GM19463 (cell line): ENCODE data around the gene C1QTNF7.

Experiments used
- ATAC-seq: cut with Tn5 transposase; IDR thresholded peaks from one replicate; pipeline ENCODE4 v1.9.1; 2021; ENCODE audit warnings: mild to moderate bottlenecking, moderate library complexity; ENCODE audit not compliant: unreplicated experiment

The C1QTNF7 gene

GRCh38 chr4:15413623-15414019, 14.2 kb upstream of the C1QTNF7 start:
- no peak for ATAC-seq

GRCh38 chr4:15414551-15415091, 13.2 kb upstream of the C1QTNF7 start:
- ATAC-seq, result no peak

GRCh38 chr4:15416357-15417232, 11.2 kb upstream of the C1QTNF7 start:
- ATAC-seq, result no peak

- ATAC-seq, result no peak
Observed at GRCh38 chr4:15417233-15417660, 10.6 kb upstream of the C1QTNF7 start.

GRCh38 chr4:15418956-15419355, 8.9 kb upstream of the C1QTNF7 start:
- no peak for ATAC-seq

GRCh38 chr4:15420642-15421041, 7.2 kb upstream of the C1QTNF7 start:
- ATAC-seq, result no peak

GRCh38 chr4:15423285-15423711, 4.5 kb upstream of the C1QTNF7 start:
- peak; percentile 50 for ATAC-seq

- ATAC-seq, result no peak
Observed at GRCh38 chr4:15425520-15425919, 2.3 kb upstream of the C1QTNF7 start.

- no peak for ATAC-seq
Observed at GRCh38 chr4:15427161-15427560, 672 bp upstream of the C1QTNF7 start.

- ATAC-seq, result no peak
Observed at GRCh38 chr4:15428611-15429010, 778 bp downstream of the C1QTNF7 start.

- no peak for ATAC-seq
Observed at GRCh38 chr4:15434091-15434490, 6.3 kb downstream of the C1QTNF7 start.

GRCh38 chr4:15434676-15435075, 6.8 kb downstream of the C1QTNF7 start:
- no peak for ATAC-seq

- no peak for ATAC-seq
Observed at GRCh38 chr4:15436513-15436912, 8.7 kb downstream of the C1QTNF7 start.

GRCh38 chr4:15438939-15439524, 11.2 kb downstream of the C1QTNF7 start:
- no peak for ATAC-seq

GRCh38 chr4:15443371-15444160, 15.7 kb downstream of the C1QTNF7 start:
- no peak for ATAC-seq

- no peak for ATAC-seq
Observed at GRCh38 chr4:15444276-15444675, 16.4 kb downstream of the C1QTNF7 start.

GRCh38 chr4:15444879-15445547, 17.2 kb downstream of the C1QTNF7 start:
- no peak for ATAC-seq

- ATAC-seq, result no peak
Observed at GRCh38 chr4:15451181-15451865, 23.5 kb downstream of the C1QTNF7 start.

- ATAC-seq, result no peak
Observed at GRCh38 chr4:15451866-15452765, 24.3 kb downstream of the C1QTNF7 start.
